ENCODE data around the gene HLA-DOB. TPM values are rescaled to one million over a fixed set of nuclear protein-coding genes. Genes with fewer than 3 reads are reported as not detected.

Gene HLA-DOB
- total and polyA plus RNA-seq, 2 of the 13 experiments (the other 11 are each of a cell fraction or from before 2014, with no cell fraction given): not detected

GRCh38 chr6:32830936-32831335 lies 14.1 kb upstream of the HLA-DOB start:
- BruUV-seq (replicated peaks): no TSS peak
- Histone ChIP-seq H3K4me2 (ENCODE audit: low read depth, low read length) (no peak overlapping the region), H3K36me3 (replicated peaks in 1 of 2; ENCODE audit: control insufficient read depth in 1 of 2, insufficient read depth in 2 of 2, low read length in 2 of 2) (peaks cover 13 to 33% of the 10 kb centered on the region in 2 experiments; a peak in 4 of 5 replicates), H2AFZ (ENCODE audit: low read length) (no peak overlapping the region), H3K4me1 (ENCODE audit: insufficient read depth, low read length) (no peaks in the 10 kb centered on the region), H3K27ac (ENCODE audit: extremely low read length, insufficient read depth, low read length) (no peak overlapping the region), H4K20me1 (ENCODE audit: insufficient read depth, low read length) (no peaks in the 10 kb centered on the region), H3K4me3 (replicated peaks in 1 of 3; ENCODE audit: insufficient read depth in 1 of 3, low read depth in 2 of 3, low read length in 3 of 3) (no peak overlapping the region), H3K79me2 (ENCODE audit: insufficient read depth, low read length) (no peaks in the 10 kb centered on the region), H3K27me3 (ENCODE audit: control insufficient read depth in 1 of 2, insufficient read depth in 2 of 2, low read length in 2 of 2) (no peaks in the 10 kb centered on the region), H3K9ac (ENCODE audit: insufficient read depth, low read depth, low read length) (no peak overlapping the region), H3K9me3 (ENCODE audit: low read length) (no peaks in the 10 kb centered on the region)
- intact Hi-C loops (cut with micrococcal nuclease; ENCODE audit: unreplicated experiment): no loop called here
- no peak for ATAC-seq
- no peak for FAIRE-seq
- ChIA-PET CTCF (ENCODE audit: low intra/inter-chr PET ratio, low total read pairs) (no interaction called here), POLR2A (no interaction called here)
- DNase-seq (ENCODE audit: low spot score): no peak
- in situ Hi-C loops (cut with HindIII; ENCODE audit: extremely low pct_ligation_motif_present, low pct_unique_long_range_greater_than_20kb): loop anchor here (5.0 kb wide), 1 partner anchor 36 kb away; no protein-coding TSS in a partner anchor
- TF ChIP-seq ZBTB42 (CRISPR knock-in tag; IDR thresholded peaks at IDR 0.05): no peak
- no peak for TF ChIP-seq ZNF292 (CRISPR knock-in tag; IDR thresholded peaks at IDR 0.05; ENCODE audit: borderline replicate concordance, low read depth)
- no peak for TF ChIP-seq ZNF30 (CRISPR knock-in tag; IDR thresholded peaks at IDR 0.05)
- no peak for TF ChIP-seq FOXA3 (CRISPR knock-in tag; IDR thresholded peaks at IDR 0.05)
- TF ChIP-seq MYPOP (CRISPR knock-in tag; IDR thresholded peaks at IDR 0.05): no peak
- TF ChIP-seq ATF7-NPFF (CRISPR knock-in tag; IDR thresholded peaks at IDR 0.05; ENCODE audit: low read depth): no peak
- TF ChIP-seq TMF1 (CRISPR knock-in tag; IDR thresholded peaks at IDR 0.05; ENCODE audit: low read depth): no peak
- TF ChIP-seq ZNF510 (CRISPR knock-in tag; IDR thresholded peaks at IDR 0.05; ENCODE audit: low read depth): no peak
- no peak for TF ChIP-seq ZNF264 (CRISPR knock-in tag; IDR thresholded peaks at IDR 0.05)
- TF ChIP-seq SMAD9 (CRISPR knock-in tag; IDR thresholded peaks at IDR 0.05): no peak
- TF ChIP-seq ZSCAN9 (CRISPR knock-in tag; IDR thresholded peaks at IDR 0.05; ENCODE audit: borderline replicate concordance): no peak
- TF ChIP-seq KLF13 (CRISPR knock-in tag; IDR thresholded peaks at IDR 0.05): no peak
- no peak for TF ChIP-seq MYC (CRISPR knock-in tag; IDR thresholded peaks at IDR 0.05; ENCODE audit: borderline replicate concordance)
- no peak for TF ChIP-seq ZSCAN30 (CRISPR knock-in tag; IDR thresholded peaks at IDR 0.05)
- no peak for TF ChIP-seq ZNF598 (CRISPR knock-in tag; IDR thresholded peaks at IDR 0.05; ENCODE audit: borderline replicate concordance)
- WGBS (ENCODE audit: low lambda C conversion rate): 91% methylated on average over 5 of the region's 5 CpGs

Measured in HepG2 (cell line).